Measurements from ENCODE around the gene RPS6KA2.

Gene RPS6KA2

DNA sequence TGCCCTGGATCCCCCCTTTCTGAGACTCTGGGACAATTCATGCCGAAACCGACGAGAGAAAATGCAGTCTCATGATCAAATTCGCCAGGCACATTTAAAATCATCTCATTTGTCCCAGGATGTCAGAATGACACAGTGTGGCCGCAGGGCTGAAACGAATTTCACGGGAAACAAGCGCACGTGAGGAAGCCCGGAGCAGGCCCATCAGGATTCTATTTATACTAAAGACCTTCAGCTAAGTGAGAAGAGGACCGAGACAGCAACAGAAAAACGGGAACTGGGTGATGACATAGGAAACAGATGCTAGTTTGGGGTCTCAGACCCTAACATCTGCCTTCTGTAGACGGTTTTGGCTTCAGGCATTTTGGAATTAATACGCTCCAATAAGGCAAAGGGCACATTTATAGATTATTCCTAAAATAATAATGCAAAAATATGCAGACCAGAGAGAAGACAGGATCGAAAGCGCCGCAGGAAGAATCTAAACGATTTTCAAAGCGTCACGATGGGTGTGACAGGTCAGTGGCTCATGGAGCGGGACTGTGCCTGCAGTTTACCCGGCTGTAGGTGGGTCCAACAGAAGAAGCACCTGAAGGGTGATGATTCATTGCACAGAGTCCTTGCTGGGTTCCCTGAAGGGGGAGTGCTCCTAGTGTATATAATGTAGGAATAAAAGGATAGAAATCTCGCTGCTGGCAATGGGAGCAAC, 163.5 kb downstream of the RPS6KA2 start:
- Histone ChIP-seq H3K4me3 (replicated peaks; ENCODE audit: insufficient read depth, low read length) (no peak overlapping the region), H3K27me3 (ENCODE audit: insufficient read depth, poor library complexity, severe bottlenecking) (no peaks in the 10 kb centered on the region), H3K27ac (replicated peaks) (no peak overlapping the region)
- peak in 1 of 2 experiments; percentile 40 for DNase-seq (ENCODE audit: low read depth in 1 of 2, low spot score in 1 of 2)
- TF ChIP-seq, protein P1, sequence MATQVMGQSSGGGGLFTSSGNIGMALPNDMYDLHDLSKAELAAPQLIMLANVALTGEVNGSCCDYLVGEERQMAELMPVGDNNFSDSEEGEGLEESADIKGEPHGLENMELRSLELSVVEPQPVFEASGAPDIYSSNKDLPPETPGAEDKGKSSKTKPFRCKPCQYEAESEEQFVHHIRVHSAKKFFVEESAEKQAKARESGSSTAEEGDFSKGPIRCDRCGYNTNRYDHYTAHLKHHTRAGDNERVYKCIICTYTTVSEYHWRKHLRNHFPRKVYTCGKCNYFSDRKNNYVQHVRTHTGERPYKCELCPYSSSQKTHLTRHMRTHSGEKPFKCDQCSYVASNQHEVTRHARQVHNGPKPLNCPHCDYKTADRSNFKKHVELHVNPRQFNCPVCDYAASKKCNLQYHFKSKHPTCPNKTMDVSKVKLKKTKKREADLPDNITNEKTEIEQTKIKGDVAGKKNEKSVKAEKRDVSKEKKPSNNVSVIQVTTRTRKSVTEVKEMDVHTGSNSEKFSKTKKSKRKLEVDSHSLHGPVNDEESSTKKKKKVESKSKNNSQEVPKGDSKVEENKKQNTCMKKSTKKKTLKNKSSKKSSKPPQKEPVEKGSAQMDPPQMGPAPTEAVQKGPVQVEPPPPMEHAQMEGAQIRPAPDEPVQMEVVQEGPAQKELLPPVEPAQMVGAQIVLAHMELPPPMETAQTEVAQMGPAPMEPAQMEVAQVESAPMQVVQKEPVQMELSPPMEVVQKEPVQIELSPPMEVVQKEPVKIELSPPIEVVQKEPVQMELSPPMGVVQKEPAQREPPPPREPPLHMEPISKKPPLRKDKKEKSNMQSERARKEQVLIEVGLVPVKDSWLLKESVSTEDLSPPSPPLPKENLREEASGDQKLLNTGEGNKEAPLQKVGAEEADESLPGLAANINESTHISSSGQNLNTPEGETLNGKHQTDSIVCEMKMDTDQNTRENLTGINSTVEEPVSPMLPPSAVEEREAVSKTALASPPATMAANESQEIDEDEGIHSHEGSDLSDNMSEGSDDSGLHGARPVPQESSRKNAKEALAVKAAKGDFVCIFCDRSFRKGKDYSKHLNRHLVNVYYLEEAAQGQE (IDR thresholded peaks at IDR 0.05; ENCODE audit: insufficient replicate concordance, low read depth), result no peak
- no peak for TF ChIP-seq CTCF (IDR thresholded peaks at IDR 0.05; ENCODE audit: insufficient read depth, low read length)
- peak; percentile 95 for TF ChIP-seq SPI1 (IDR thresholded peaks at IDR 0.05; ENCODE audit: borderline replicate concordance, low read depth)
- TF ChIP-seq POLR2AphosphoS5 (IDR thresholded peaks at IDR 0.05; ENCODE audit: low read depth), result peak; percentile 80
- no peak for TF ChIP-seq GABPA (IDR thresholded peaks at IDR 0.05; ENCODE audit: low read depth)

DNA sequence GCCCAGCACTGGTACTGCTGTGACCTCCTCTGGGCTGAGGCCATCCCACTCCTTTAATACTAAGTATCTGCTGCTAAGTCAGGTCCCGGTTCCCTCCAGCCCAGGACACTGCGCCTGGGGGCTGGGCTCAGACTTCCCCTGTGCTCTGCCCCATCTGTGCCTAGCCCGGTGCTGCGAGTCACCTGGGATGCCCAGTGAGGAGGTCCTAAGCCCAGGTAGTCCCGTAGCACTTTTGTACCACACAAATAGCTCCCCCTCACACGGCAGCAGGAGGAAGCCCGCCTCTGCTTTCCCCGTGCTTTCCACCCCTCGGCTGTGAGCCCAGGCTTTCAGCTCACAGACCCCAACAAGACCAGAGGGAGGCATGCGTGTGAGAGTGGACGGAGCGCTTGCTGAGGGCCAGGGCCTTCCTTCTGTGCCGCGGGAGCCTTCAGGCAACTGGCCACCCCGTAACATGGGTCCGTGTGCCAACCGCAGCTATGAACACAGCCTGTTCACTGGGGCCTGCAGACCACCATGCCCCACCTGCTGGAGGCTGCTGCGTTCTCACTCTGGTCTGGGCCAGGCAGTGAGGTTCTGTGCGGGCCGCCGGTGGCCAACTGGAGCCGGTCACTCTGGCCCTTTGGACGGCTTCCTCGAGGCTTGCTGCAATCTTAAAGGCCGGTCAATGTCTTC, 164.5 kb downstream of the RPS6KA2 start:
- no peak for DNase-seq (ENCODE audit: low read depth in 1 of 2, low spot score in 1 of 2)
- Histone ChIP-seq H3K4me3 (replicated peaks; ENCODE audit: insufficient read depth, low read length) (no peak overlapping the region), H3K27me3 (ENCODE audit: insufficient read depth, poor library complexity, severe bottlenecking) (no peaks in the 10 kb centered on the region), H3K27ac (replicated peaks) (no peak overlapping the region)
- no peak for TF ChIP-seq GABPA (IDR thresholded peaks at IDR 0.05; ENCODE audit: low read depth)
- no peak for TF ChIP-seq CTCF (IDR thresholded peaks at IDR 0.05; ENCODE audit: insufficient read depth, low read length)
- TF ChIP-seq, protein P1 (IDR thresholded peaks at IDR 0.05; ENCODE audit: insufficient replicate concordance, low read depth), result no peak
- no peak for TF ChIP-seq POLR2AphosphoS5 (IDR thresholded peaks at IDR 0.05; ENCODE audit: low read depth)
- no peak for TF ChIP-seq SPI1 (IDR thresholded peaks at IDR 0.05; ENCODE audit: borderline replicate concordance, low read depth)

- H3K27me3 ChIP-seq (ENCODE audit: insufficient read depth, poor library complexity, severe bottlenecking), result no peaks in the 10 kb centered on the region
- TF ChIP-seq, protein P1 (IDR thresholded peaks at IDR 0.05; ENCODE audit: insufficient replicate concordance, low read depth), result no peak
- TF ChIP-seq SPI1 (IDR thresholded peaks at IDR 0.05; ENCODE audit: borderline replicate concordance, low read depth), result no peak
- no peak for TF ChIP-seq POLR2AphosphoS5 (IDR thresholded peaks at IDR 0.05; ENCODE audit: low read depth)
- H3K4me3 ChIP-seq (replicated peaks; ENCODE audit: insufficient read depth, low read length), result no peak overlapping the region
- H3K27ac ChIP-seq (replicated peaks), result no peak overlapping the region
- no peak for DNase-seq (ENCODE audit: low read depth in 1 of 2, low spot score in 1 of 2)
These were observed 165.1 kb downstream of the RPS6KA2 start for GRCh38 chr6:166461821-166462460.

Data from HL-60 (cell line).